NB4 (cell line): ENCODE measurements around the gene ABCC4.
A peak's percentile ranks its signal among the peaks of the same experiment; 100 is the strongest.
"Not testable (repeated sequence)": the region's sequence is repeated elsewhere in the genome, so short reads cannot be mapped to it uniquely, and the experiment has no call there.

ENCODE experiments used
- DNase-seq: peaks from one replicate; pipeline ENCODE4 v3.0.0; 2010; ENCODE audit warnings: low read depth
- H3K4me3 ChIP-seq: one replicate; pipeline ENCODE4 v1.5.1; 2011; ENCODE audit warnings: mild to moderate bottlenecking, low read depth, low read length, moderate library complexity
- CTCF ChIP-seq: IDR thresholded peaks from one replicate; pipeline ENCODE4 v1.5.1; 2012; ENCODE audit warnings: low read depth, low read length
- MAX ChIP-seq: IDR thresholded peaks from 2 replicates; pipeline ENCODE4 v1.6.1; 2011; ENCODE audit warnings: low read depth, low read length
- MYC ChIP-seq: IDR thresholded peaks from 2 replicates; pipeline ENCODE4 v1.6.1; 2011; ENCODE audit warnings: low read depth, low read length
- POLR2A ChIP-seq: IDR thresholded peaks from 2 replicates; pipeline ENCODE4 v1.6.1; 2011; ENCODE audit warnings: mild to moderate bottlenecking; ENCODE audit not compliant: insufficient read length; ENCODE audit errors: extremely low read depth

The ABCC4 gene

GRCh38 chr13:95197548-95197947 lies 103.7 kb downstream of the ABCC4 start:
- no peak for TF ChIP-seq POLR2A
- TF ChIP-seq MYC, result no peak
- TF ChIP-seq CTCF, result no peak
- no peak for TF ChIP-seq MAX
- H3K4me3 ChIP-seq, result no peak overlapping the region
- no peak for DNase-seq

GRCh38 chr13:95195146-95195545 lies 106.1 kb downstream of the ABCC4 start:
- no peak for TF ChIP-seq MAX
- TF ChIP-seq CTCF, result no peak
- no peak for TF ChIP-seq MYC
- no peak for TF ChIP-seq POLR2A
- H3K4me3 ChIP-seq, result no peak overlapping the region
- DNase-seq, result no peak

- TF ChIP-seq MYC, result no peak
- DNase-seq, result no peak
- no peak overlapping the region for H3K4me3 ChIP-seq
Measured at GRCh38 chr13:95193509-95194230, 107.6 kb downstream of the ABCC4 start.

GRCh38 chr13:95192998-95193397 lies 108.3 kb downstream of the ABCC4 start:
- DNase-seq, result no peak
- TF ChIP-seq CTCF, result no peak
- no peak for TF ChIP-seq MYC
- TF ChIP-seq MAX, result no peak

GRCh38 chr13:95192564-95192945 lies 108.7 kb downstream of the ABCC4 start:
- not testable (repeated sequence) for DNase-seq, H3K4me3 ChIP-seq

More at GRCh38 chr13:95192998-95193397, 108.3 kb downstream of the ABCC4 start:
- no peak overlapping the region for H3K4me3 ChIP-seq

- peak; percentile 85 for DNase-seq
- H3K4me3 ChIP-seq, result no peak overlapping the region
- TF ChIP-seq POLR2A (no peak), CTCF (peak; percentile 96), MYC (no peak; the same call in 1 of the 2 replicates)
Measured at GRCh38 chr13:95191821-95192563, 109.3 kb downstream of the ABCC4 start.

GRCh38 chr13:95188128-95188527 lies 113.1 kb downstream of the ABCC4 start:
- no peak overlapping the region for H3K4me3 ChIP-seq
- TF ChIP-seq POLR2A, result no peak
- TF ChIP-seq MYC, result no peak
- no peak for TF ChIP-seq MAX
- no peak for TF ChIP-seq CTCF
- no peak for DNase-seq
